Measurements from ENCODE around the gene MRPS25.

DNA sequence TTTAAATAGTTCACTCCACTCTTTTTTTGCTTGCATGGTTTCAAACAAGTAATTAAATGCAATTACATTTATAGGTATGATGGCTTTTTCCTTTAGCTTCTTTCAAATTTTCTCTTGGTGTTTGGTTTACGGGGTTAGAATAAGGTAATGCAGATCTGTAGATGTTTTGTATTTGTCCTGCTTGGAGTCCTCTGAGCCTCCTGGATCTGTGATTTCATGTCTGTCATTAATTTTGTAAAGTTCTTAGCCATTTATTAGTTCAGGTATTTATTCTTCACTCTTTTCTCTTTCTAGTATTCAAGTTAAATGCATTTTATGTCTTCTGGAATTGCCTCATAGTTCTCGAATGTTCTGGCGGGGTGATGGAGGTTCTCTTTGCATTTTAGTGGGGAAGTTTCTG, 1.4 kb upstream of the MRPS25 start:
- TF ChIP-seq, protein P1, sequence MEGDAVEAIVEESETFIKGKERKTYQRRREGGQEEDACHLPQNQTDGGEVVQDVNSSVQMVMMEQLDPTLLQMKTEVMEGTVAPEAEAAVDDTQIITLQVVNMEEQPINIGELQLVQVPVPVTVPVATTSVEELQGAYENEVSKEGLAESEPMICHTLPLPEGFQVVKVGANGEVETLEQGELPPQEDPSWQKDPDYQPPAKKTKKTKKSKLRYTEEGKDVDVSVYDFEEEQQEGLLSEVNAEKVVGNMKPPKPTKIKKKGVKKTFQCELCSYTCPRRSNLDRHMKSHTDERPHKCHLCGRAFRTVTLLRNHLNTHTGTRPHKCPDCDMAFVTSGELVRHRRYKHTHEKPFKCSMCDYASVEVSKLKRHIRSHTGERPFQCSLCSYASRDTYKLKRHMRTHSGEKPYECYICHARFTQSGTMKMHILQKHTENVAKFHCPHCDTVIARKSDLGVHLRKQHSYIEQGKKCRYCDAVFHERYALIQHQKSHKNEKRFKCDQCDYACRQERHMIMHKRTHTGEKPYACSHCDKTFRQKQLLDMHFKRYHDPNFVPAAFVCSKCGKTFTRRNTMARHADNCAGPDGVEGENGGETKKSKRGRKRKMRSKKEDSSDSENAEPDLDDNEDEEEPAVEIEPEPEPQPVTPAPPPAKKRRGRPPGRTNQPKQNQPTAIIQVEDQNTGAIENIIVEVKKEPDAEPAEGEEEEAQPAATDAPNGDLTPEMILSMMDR (conservative IDR thresholded peaks at IDR 0.05; ENCODE audit: low read depth in 2 of 2): no peak
- TF ChIP-seq EZH2phosphoT487 (IDR thresholded peaks at IDR 0.05; ENCODE audit: unreplicated experiment) (no peak), JUNB (IDR thresholded peaks at IDR 0.05; ENCODE audit: unreplicated experiment) (no peak), POLR2AphosphoS5 (IDR thresholded peaks at IDR 0.05; ENCODE audit: low read depth) (no peak), EZH2 (IDR thresholded peaks at IDR 0.05; ENCODE audit: low read depth, unreplicated experiment) (no peak), ZNF331 (CRISPR knock-in tag; IDR thresholded peaks at IDR 0.05; ENCODE audit: low read depth) (no peak), CREB1 (CRISPR knock-in tag; IDR thresholded peaks at IDR 0.05; ENCODE audit: low read depth) (no peak)
- TF ChIP-seq, protein P2, sequence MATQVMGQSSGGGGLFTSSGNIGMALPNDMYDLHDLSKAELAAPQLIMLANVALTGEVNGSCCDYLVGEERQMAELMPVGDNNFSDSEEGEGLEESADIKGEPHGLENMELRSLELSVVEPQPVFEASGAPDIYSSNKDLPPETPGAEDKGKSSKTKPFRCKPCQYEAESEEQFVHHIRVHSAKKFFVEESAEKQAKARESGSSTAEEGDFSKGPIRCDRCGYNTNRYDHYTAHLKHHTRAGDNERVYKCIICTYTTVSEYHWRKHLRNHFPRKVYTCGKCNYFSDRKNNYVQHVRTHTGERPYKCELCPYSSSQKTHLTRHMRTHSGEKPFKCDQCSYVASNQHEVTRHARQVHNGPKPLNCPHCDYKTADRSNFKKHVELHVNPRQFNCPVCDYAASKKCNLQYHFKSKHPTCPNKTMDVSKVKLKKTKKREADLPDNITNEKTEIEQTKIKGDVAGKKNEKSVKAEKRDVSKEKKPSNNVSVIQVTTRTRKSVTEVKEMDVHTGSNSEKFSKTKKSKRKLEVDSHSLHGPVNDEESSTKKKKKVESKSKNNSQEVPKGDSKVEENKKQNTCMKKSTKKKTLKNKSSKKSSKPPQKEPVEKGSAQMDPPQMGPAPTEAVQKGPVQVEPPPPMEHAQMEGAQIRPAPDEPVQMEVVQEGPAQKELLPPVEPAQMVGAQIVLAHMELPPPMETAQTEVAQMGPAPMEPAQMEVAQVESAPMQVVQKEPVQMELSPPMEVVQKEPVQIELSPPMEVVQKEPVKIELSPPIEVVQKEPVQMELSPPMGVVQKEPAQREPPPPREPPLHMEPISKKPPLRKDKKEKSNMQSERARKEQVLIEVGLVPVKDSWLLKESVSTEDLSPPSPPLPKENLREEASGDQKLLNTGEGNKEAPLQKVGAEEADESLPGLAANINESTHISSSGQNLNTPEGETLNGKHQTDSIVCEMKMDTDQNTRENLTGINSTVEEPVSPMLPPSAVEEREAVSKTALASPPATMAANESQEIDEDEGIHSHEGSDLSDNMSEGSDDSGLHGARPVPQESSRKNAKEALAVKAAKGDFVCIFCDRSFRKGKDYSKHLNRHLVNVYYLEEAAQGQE (IDR thresholded peaks at IDR 0.05; ENCODE audit: unreplicated experiment): no peak

Measured in GM23338 (cell line).